GM23248 (cell line): ENCODE measurements around the gene DRD1. TPM values are rescaled to one million over a fixed set of nuclear protein-coding genes. Genes with fewer than 3 reads are reported as not detected.

Experiments used
- DNase-seq: peaks from one replicate; pipeline ENCODE4 v3.0.0-alpha.2; 2015
- H2AFZ ChIP-seq: fragments of 200-600 bp; sonication (generic); 2 replicates; pipeline ENCODE4 v1.6.1; 2016; ENCODE audit warnings: antibody characterized with exemption
- H3F3A ChIP-seq: fragments of 200-600 bp; sonication (generic); 2 replicates; pipeline ENCODE4 v1.6.1; 2016; ENCODE audit warnings: mild to moderate bottlenecking, antibody characterized with exemption, mixed run types; ENCODE audit not compliant: insufficient read depth
- H3K27ac ChIP-seq: fragments of 200-600 bp; sonication (generic); 2 replicates; pipeline ENCODE4 v1.5.1; 2016; ENCODE audit warnings: mild to moderate bottlenecking
- H3K27me3 ChIP-seq: fragments of 200-600 bp; sonication (generic); replicated peaks from 2 replicates; pipeline ENCODE4 v1.6.1; 2016; ENCODE audit warnings: mild to moderate bottlenecking; ENCODE audit not compliant: insufficient read depth
- H3K36me3 ChIP-seq: fragments of 200-600 bp; sonication (generic); 2 replicates; pipeline ENCODE4 v1.6.1; 2016; ENCODE audit warnings: low read depth, mild to moderate bottlenecking
- H3K4me1 ChIP-seq: fragments of 200-600 bp; sonication (generic); 2 replicates; pipeline ENCODE4 v1.6.1; 2016; ENCODE audit warnings: mild to moderate bottlenecking; ENCODE audit not compliant: insufficient read depth
- H3K4me2 ChIP-seq: fragments of 200-600 bp; sonication (generic); one replicate; pipeline ENCODE4 v1.6.1; 2016; ENCODE audit warnings: mild to moderate bottlenecking; ENCODE audit not compliant: unreplicated experiment
- H3K4me3 ChIP-seq: fragments of 200-600 bp; sonication (generic); 2 replicates; pipeline ENCODE4 v1.5.1; 2016; ENCODE audit warnings: mild to moderate bottlenecking
- H3K79me2 ChIP-seq: fragments of 200-600 bp; sonication (generic); 2 replicates; pipeline ENCODE4 v1.6.1; 2016; ENCODE audit warnings: mild to moderate bottlenecking; ENCODE audit not compliant: insufficient read depth
- H3K9ac ChIP-seq: fragments of 200-600 bp; sonication (generic); 2 replicates; pipeline ENCODE4 v1.6.1; 2016; ENCODE audit warnings: mild to moderate bottlenecking
- H3K9me2 ChIP-seq: fragments of 200-600 bp; sonication (generic); 2 replicates; pipeline ENCODE4 v1.6.1; 2016; ENCODE audit warnings: mixed run types, mild to moderate bottlenecking, moderate library complexity; ENCODE audit not compliant: insufficient read depth
- H3K9me3 ChIP-seq: fragments of 200-600 bp; sonication (generic); one replicate; pipeline ENCODE4 v1.6.1; 2017; ENCODE audit warnings: low read depth
- H4K20me1 ChIP-seq: fragments of 200-600 bp; sonication (generic); 2 replicates; pipeline ENCODE4 v1.6.0; 2016; ENCODE audit not compliant: insufficient read depth
- EZH2 ChIP-seq: fragments of 200-600 bp; sonication (generic); IDR thresholded peaks from 2 replicates; pipeline ENCODE4 v1.6.1; 2018; ENCODE audit warnings: antibody characterized with exemption, mild to moderate bottlenecking; ENCODE audit not compliant: insufficient read depth, poor library complexity, severe bottlenecking
- EZH2phosphoT487 ChIP-seq: fragments of 200-600 bp; sonication (generic); IDR thresholded peaks from 2 replicates; pipeline ENCODE4 v1.6.1; 2018; ENCODE audit warnings: antibody characterized with exemption, moderate library complexity, mild to moderate bottlenecking, low read depth; ENCODE audit not compliant: insufficient read depth
- WGBS, 2 experiments: methylation state at CpG; one replicate each; pipeline ENCODE4 v1.1.6; 2015 to 2017; ENCODE audit warnings: low lambda C conversion rate in 2 of 2, low coverage in 1 of 2; ENCODE audit errors: missing lambda C conversion rate in 2 of 2; 5-methylcytosine and 5-hydroxymethylcytosine counted together
- in situ Hi-C: fragments of 300-500 bp; cut with MboI; formaldehyde crosslinking; loops from 2 replicates; pipeline ENCODE4 v1.15.0; 2020
- polyA plus RNA-seq: library from polyadenylated mRNA; unstranded; fragments of >200 nt; fragmentation: Nextera tagmentation; extraction: Ambion mirVana; gene quantifications from 2 replicates; pipeline ENCODE4 v1.2.1, GENCODE V29; 2016
- total RNA-seq: library from RNA; depleted of rRNA; stranded (reverse); fragments of >200 nt; shearing (Covaris generic); gene quantifications from 2 replicates; pipeline ENCODE4 v1.2.3, GENCODE V29; 2014

Gene DRD1
- total and polyA plus RNA-seq, 2 experiments from 2014 or later: not detected

DNA sequence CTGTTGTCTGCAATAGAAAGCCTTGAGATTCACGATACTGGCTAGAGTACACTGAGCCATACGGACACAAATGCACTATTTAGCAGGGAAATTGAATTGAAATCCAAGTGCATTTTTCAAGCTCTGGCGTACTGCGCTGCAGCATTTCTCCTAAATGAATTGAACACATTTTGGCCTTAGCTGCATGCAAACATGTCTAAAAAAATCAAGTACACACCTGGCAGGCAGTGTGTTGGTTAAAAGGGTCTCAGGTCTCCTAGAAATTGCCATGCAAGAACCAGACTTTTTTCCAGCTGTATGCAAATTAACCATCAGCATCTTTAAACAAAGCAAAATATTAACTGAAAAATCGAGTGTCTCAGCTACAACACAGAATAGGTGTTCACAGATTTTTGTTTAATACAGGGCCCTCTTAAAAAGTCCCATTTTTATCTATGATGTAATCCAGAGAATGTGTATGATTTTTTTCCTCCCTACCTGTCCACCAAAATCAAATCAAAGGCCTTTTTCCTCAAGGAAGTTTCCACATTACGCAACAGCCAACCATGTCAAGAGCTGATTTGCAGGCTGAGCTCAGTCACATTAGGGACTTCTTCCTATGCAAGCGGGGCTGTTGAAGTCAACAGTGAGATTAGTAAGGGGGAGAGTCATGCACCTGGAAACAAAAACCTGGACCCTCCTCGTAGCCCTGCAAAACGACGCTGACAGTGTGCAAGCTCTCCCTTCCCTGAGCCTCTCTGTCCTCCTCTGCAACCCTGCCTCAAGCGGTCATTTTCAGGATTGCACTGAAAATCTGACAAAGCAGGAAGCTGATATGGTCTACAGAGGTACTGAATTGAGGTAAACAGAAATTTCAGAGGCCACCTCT is 20.3 kb upstream of the DRD1 start:
- WGBS, 2 experiments: 37% methylated on average over 11 of the region's 11 CpGs
- H3K4me1 ChIP-seq: no peaks in the 10 kb centered on the region
- no peak overlapping the region for H3K9ac ChIP-seq
- H3F3A ChIP-seq: no peaks in the 10 kb centered on the region
- in situ Hi-C loops: no loop called here
- TF ChIP-seq EZH2phosphoT487 (no peak), EZH2 (no peak)
- H3K36me3 ChIP-seq: no peaks in the 10 kb centered on the region
- no peaks in the 10 kb centered on the region for H3K9me2 ChIP-seq
- no peaks in the 10 kb centered on the region for H4K20me1 ChIP-seq
- DNase-seq: peak; percentile 59
- no peak overlapping the region for H3K4me3 ChIP-seq
- H3K27me3 ChIP-seq: peaks cover 26% of the 10 kb centered on the region
- H2AFZ ChIP-seq: no peak overlapping the region
- no peak overlapping the region for H3K4me2 ChIP-seq
- no peak overlapping the region for H3K27ac ChIP-seq
- H3K79me2 ChIP-seq: no peaks in the 10 kb centered on the region
- H3K9me3 ChIP-seq: no peaks in the 10 kb centered on the region

DNA sequence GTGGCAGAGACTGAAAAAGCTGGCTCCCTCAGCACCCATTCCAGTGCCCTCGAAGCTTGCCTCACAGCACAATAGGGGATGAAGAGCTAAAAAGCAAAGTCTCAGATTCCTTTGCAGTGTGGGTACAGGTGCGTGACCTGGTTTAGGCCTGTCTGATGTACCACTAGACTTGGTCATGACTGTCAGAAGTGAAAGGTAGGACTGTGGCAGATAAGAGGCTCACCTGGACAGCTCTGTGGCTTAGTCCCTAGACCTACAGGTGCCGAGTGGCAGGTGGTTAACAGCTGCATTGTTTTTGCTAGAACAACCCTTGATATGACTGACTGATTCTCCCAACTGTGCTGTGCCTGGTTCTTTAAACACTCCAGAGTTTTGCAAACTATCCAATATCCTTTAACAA is 19.7 kb upstream of the DRD1 start:
- Histone ChIP-seq H3K4me1 (no peaks in the 10 kb centered on the region), H4K20me1 (no peaks in the 10 kb centered on the region), H2AFZ (no peak overlapping the region), H3K4me2 (no peak overlapping the region), H3F3A (no peaks in the 10 kb centered on the region), H3K9ac (no peak overlapping the region), H3K27me3 (peaks cover 20% of the 10 kb centered on the region), H3K9me2 (no peaks in the 10 kb centered on the region), H3K4me3 (no peak overlapping the region), H3K27ac (no peak overlapping the region), H3K79me2 (no peaks in the 10 kb centered on the region), H3K36me3 (no peaks in the 10 kb centered on the region), H3K9me3 (no peaks in the 10 kb centered on the region)
- in situ Hi-C loops: no loop called here
- 24 to 38% methylated on average over 3 of the region's 3 CpGs for WGBS, 2 experiments
- TF ChIP-seq EZH2 (no peak), EZH2phosphoT487 (no peak)
- no peak for DNase-seq

DNA sequence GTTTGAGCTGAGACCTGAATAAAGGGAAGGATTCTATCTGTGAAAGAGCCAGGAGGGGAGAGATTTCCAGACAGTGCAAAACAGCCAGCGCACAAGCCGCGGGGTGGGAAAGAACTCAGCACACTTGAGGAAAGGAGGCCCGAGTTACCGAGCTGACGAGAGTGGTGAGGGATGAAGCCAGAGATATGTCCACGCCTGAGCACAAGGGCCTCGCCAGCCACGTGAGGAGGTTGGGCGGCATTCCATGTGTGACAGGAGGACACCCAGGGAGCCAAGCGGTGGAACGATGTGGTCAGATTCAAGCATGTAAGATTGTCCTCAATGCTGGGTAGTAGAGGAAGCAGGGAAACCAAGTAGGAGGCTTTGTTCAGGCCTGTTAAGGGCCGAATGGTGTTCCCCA is 17.4 kb upstream of the DRD1 start:
- Histone ChIP-seq H4K20me1 (no peaks in the 10 kb centered on the region), H3K4me3 (no peak overlapping the region), H3K4me2 (no peak overlapping the region), H3F3A (no peaks in the 10 kb centered on the region), H3K4me1 (no peaks in the 10 kb centered on the region), H3K27me3 (peaks cover 5% of the 10 kb centered on the region; the same call in 1 of the 2 replicates), H3K79me2 (no peaks in the 10 kb centered on the region), H3K9me2 (no peaks in the 10 kb centered on the region), H3K36me3 (no peaks in the 10 kb centered on the region), H3K27ac (no peak overlapping the region), H3K9ac (no peak overlapping the region), H3K9me3 (no peaks in the 10 kb centered on the region), H2AFZ (no peak overlapping the region)
- 57 to 63% methylated on average over 13 of the region's 13 CpGs for WGBS, 2 experiments
- DNase-seq: no peak
- no peak for TF ChIP-seq EZH2
- no peak for TF ChIP-seq EZH2phosphoT487
- in situ Hi-C loops: no loop called here

DNA sequence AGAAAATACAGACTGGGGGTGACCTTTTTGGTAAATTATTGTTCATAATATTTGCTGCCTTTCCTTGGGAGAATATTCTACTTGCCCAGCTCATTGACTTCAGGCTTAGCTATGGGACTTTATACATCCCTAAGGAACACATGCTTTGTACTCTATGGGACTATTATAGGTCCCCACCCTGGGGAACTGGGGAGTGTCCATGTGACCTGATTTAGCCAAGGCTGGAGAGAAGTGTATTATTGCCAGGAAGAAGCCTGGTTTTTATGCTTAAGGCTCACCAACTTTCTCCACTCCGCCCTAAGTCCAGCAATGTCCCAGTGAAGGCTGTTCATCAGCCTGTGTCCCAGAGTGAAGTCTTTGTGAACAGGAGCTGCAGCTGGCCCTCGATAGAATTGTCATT is 16.6 kb upstream of the DRD1 start:
- no peaks in the 10 kb centered on the region for H3K9me3 ChIP-seq
- no peaks in the 10 kb centered on the region for H3K79me2 ChIP-seq
- H3K9me2 ChIP-seq: no peaks in the 10 kb centered on the region
- no peaks in the 10 kb centered on the region for H3K4me1 ChIP-seq
- 47 to 54% methylated on average over 2 of the region's 2 CpGs for WGBS, 2 experiments
- no peak for DNase-seq
- TF ChIP-seq EZH2phosphoT487: no peak
- no peak for TF ChIP-seq EZH2
- no peaks in the 10 kb centered on the region for H3F3A ChIP-seq
- H3K4me2 ChIP-seq: no peak overlapping the region
- H3K9ac ChIP-seq: no peak overlapping the region
- peaks cover 5% of the 10 kb centered on the region; the same call in 1 of the 2 replicates for H3K27me3 ChIP-seq
- H3K36me3 ChIP-seq: no peaks in the 10 kb centered on the region
- in situ Hi-C loops: no loop called here
- H3K4me3 ChIP-seq: no peak overlapping the region
- H2AFZ ChIP-seq: no peak overlapping the region
- no peaks in the 10 kb centered on the region for H4K20me1 ChIP-seq
- H3K27ac ChIP-seq: no peak overlapping the region
